ENCODE results near the gene MTHFD1. TPM values are rescaled to one million over a fixed set of nuclear protein-coding genes. Genes with fewer than 3 reads are reported as not detected.

Gene MTHFD1
- total and polyA plus RNA-seq, 9 of the 15 experiments (the other 6 are each of a cell fraction or from before 2014, with no cell fraction given) = 66.7 to 158 (median 90.9) TPM

DNA sequence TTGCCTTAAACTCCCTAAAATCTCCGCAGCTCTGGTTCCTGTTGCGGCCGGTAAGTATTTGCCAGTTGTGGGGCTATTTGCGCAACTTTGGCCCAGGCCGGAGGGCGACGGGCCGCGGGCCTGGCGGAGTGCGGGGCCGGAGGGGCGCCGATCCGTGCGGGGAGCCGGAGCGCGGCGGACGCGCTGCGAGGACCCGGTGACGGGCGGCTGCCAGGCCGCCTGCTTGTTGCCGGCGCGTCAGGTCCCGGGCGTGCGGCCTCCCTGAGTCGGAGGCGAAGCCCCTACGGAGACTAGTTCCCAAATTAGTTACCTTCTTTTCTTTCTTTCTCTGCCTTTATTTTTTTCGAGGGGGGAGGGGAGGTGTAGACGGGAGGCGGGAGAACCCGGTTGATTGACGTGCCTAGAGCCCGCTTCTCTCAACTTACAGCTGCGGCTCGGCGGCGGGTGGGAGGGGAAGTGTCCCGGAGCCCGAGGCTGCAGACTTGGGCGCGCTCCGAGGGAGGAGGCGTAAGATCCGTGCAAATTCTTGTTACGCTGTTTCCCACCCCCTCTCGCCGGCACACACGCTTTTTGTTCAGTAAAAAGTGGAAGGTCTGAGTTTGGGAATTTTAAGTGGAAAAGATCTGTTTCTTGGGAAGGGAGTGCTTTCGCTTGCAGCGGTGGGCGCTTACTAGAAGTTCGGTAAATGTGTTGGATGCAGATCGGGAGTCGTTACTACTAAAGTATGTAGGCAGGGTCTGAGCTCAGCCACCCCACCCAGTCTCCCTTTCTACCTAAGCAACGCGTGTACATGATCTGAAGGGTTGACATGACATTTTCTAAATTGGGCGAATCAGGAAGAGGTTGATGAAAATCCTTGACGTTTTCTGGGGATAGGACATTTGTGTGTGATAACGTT is 117.0 kb downstream of the MTHFD1 start (continued):
- no peak for TF ChIP-seq KDM5B (IDR thresholded peaks at IDR 0.05; ENCODE audit: insufficient replicate concordance, low read depth, low read length)
- no peak for TF ChIP-seq ZNF431 (CRISPR knock-in tag; IDR thresholded peaks at IDR 0.05)
- TF ChIP-seq, protein P1, sequence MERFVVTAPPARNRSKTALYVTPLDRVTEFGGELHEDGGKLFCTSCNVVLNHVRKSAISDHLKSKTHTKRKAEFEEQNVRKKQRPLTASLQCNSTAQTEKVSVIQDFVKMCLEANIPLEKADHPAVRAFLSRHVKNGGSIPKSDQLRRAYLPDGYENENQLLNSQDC (CRISPR knock-in tag; IDR thresholded peaks at IDR 0.05) = no peak
- TF ChIP-seq, protein P2, sequence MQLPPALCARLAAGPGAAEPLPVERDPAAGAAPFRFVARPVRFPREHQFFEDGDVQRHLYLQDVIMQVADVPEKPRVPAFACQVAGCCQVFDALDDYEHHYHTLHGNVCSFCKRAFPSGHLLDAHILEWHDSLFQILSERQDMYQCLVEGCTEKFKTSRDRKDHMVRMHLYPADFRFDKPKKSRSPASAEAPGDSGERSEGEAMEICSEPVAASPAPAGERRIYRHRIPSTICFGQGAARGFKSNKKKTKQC (CRISPR knock-in tag; IDR thresholded peaks at IDR 0.05) = no peak
- TF ChIP-seq ZNF23 (CRISPR knock-in tag; IDR thresholded peaks at IDR 0.05) = no peak
- TF ChIP-seq, protein P3, sequence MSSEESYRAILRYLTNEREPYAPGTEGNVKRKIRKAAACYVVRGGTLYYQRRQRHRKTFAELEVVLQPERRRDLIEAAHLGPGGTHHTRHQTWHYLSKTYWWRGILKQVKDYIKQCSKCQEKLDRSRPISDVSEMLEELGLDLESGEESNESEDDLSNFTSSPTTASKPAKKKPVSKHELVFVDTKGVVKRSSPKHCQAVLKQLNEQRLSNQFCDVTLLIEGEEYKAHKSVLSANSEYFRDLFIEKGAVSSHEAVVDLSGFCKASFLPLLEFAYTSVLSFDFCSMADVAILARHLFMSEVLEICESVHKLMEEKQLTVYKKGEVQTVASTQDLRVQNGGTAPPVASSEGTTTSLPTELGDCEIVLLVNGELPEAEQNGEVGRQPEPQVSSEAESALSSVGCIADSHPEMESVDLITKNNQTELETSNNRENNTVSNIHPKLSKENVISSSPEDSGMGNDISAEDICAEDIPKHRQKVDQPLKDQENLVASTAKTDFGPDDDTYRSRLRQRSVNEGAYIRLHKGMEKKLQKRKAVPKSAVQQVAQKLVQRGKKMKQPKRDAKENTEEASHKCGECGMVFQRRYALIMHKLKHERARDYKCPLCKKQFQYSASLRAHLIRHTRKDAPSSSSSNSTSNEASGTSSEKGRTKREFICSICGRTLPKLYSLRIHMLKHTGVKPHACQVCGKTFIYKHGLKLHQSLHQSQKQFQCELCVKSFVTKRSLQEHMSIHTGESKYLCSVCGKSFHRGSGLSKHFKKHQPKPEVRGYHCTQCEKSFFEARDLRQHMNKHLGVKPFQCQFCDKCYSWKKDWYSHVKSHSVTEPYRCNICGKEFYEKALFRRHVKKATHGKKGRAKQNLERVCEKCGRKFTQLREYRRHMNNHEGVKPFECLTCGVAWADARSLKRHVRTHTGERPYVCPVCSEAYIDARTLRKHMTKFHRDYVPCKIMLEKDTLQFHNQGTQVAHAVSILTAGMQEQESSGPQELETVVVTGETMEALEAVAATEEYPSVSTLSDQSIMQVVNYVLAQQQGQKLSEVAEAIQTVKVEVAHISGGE (CRISPR knock-in tag; IDR thresholded peaks at IDR 0.05) = peak in 1 of 3 experiments; percentile 77; a peak in 1 of 6 replicates
- no peak for TF ChIP-seq KLF10 (CRISPR knock-in tag; IDR thresholded peaks at IDR 0.05)
- TF ChIP-seq TARDBP (IDR thresholded peaks at IDR 0.05) = no peak
- TF ChIP-seq KHSRP (IDR thresholded peaks at IDR 0.05) = no peak
- TF ChIP-seq, protein P4, sequence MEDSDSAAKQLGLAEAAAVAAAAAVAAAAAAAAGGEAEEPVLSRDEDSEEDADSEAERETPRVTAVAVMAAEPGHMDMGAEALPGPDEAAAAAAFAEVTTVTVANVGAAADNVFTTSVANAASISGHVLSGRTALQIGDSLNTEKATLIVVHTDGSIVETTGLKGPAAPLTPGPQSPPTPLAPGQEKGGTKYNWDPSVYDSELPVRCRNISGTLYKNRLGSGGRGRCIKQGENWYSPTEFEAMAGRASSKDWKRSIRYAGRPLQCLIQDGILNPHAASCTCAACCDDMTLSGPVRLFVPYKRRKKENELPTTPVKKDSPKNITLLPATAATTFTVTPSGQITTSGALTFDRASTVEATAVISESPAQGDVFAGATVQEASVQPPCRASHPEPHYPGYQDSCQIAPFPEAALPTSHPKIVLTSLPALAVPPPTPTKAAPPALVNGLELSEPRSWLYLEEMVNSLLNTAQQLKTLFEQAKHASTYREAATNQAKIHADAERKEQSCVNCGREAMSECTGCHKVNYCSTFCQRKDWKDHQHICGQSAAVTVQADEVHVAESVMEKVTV (CRISPR knock-in tag; IDR thresholded peaks at IDR 0.05) = 0 out of 2 replicates have a peak, but pooled peaks have one; percentile 18
- TF ChIP-seq, protein P5, sequence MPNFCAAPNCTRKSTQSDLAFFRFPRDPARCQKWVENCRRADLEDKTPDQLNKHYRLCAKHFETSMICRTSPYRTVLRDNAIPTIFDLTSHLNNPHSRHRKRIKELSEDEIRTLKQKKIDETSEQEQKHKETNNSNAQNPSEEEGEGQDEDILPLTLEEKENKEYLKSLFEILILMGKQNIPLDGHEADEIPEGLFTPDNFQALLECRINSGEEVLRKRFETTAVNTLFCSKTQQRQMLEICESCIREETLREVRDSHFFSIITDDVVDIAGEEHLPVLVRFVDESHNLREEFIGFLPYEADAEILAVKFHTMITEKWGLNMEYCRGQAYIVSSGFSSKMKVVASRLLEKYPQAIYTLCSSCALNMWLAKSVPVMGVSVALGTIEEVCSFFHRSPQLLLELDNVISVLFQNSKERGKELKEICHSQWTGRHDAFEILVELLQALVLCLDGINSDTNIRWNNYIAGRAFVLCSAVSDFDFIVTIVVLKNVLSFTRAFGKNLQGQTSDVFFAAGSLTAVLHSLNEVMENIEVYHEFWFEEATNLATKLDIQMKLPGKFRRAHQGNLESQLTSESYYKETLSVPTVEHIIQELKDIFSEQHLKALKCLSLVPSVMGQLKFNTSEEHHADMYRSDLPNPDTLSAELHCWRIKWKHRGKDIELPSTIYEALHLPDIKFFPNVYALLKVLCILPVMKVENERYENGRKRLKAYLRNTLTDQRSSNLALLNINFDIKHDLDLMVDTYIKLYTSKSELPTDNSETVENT (CRISPR knock-in tag; IDR thresholded peaks at IDR 0.05) = no peak
- TF ChIP-seq, protein P6, sequence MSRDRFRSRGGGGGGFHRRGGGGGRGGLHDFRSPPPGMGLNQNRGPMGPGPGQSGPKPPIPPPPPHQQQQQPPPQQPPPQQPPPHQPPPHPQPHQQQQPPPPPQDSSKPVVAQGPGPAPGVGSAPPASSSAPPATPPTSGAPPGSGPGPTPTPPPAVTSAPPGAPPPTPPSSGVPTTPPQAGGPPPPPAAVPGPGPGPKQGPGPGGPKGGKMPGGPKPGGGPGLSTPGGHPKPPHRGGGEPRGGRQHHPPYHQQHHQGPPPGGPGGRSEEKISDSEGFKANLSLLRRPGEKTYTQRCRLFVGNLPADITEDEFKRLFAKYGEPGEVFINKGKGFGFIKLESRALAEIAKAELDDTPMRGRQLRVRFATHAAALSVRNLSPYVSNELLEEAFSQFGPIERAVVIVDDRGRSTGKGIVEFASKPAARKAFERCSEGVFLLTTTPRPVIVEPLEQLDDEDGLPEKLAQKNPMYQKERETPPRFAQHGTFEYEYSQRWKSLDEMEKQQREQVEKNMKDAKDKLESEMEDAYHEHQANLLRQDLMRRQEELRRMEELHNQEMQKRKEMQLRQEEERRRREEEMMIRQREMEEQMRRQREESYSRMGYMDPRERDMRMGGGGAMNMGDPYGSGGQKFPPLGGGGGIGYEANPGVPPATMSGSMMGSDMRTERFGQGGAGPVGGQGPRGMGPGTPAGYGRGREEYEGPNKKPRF (IDR thresholded peaks at IDR 0.05; ENCODE audit: low read depth, low read length) = no peak
- TF ChIP-seq ZNF830 (CRISPR knock-in tag; IDR thresholded peaks at IDR 0.05) = no peak
- TF ChIP-seq MCM3 (IDR thresholded peaks at IDR 0.05) = no peak
- no peak for TF ChIP-seq ZNF785 (CRISPR knock-in tag; IDR thresholded peaks at IDR 0.05)
- TF ChIP-seq SAFB2 (IDR thresholded peaks at IDR 0.05; ENCODE audit: borderline replicate concordance, low read depth, low read length, severe bottlenecking) = no peak
